GM23338 (cell line): ENCODE results near the gene INPPL1. TPM values are rescaled to one million over a fixed set of nuclear protein-coding genes. Genes with fewer than 3 reads are reported as not detected.

Experiments
- ATAC-seq: fragments of 200-7000 bp; cut with Tn5 transposase; 3 replicates; pipeline ENCODE4 v1.9.1; 2020
- DNase-seq: peaks from one replicate; pipeline ENCODE4 v3.0.0-alpha.2; 2015; ENCODE audit warnings: low spot score
- H2AFZ ChIP-seq: fragments of 200-600 bp; sonication (generic); 2 replicates; pipeline ENCODE4 v1.8.0; 2016; ENCODE audit warnings: antibody characterized with exemption, mild to moderate bottlenecking, moderate library complexity
- H3F3A ChIP-seq: fragments of 200-600 bp; sonication (generic); replicated peaks from 2 replicates; pipeline ENCODE4 v1.8.0; 2017; ENCODE audit warnings: antibody characterized with exemption, mixed run types, low read depth
- H3K27ac ChIP-seq: fragments of 200-600 bp; sonication (generic); 2 replicates; pipeline ENCODE4 v1.6.1; 2016; ENCODE audit warnings: low read depth
- H3K27me3 ChIP-seq: fragments of 200-600 bp; sonication (generic); 2 replicates; pipeline ENCODE4 v1.8.0; 2016; ENCODE audit warnings: mild to moderate bottlenecking, mixed run types, moderate library complexity; ENCODE audit not compliant: insufficient read depth
- H3K36me3 ChIP-seq: fragments of 200-600 bp; sonication (generic); 2 replicates; pipeline ENCODE4 v1.8.0; 2016; ENCODE audit warnings: mild to moderate bottlenecking; ENCODE audit not compliant: insufficient read depth
- H3K4me1 ChIP-seq: fragments of 200-600 bp; sonication (generic); 2 replicates; pipeline ENCODE4 v1.8.0; 2016; ENCODE audit warnings: mild to moderate bottlenecking, moderate library complexity; ENCODE audit not compliant: insufficient read depth
- H3K4me2 ChIP-seq: fragments of 200-600 bp; sonication (generic); 2 replicates; pipeline ENCODE4 v1.7.1; 2017; ENCODE audit warnings: mixed run types
- H3K4me3 ChIP-seq: fragments of 200-600 bp; sonication (generic); 2 replicates; pipeline ENCODE4 v1.6.1; 2016; ENCODE audit warnings: mixed run types
- H3K79me2 ChIP-seq: fragments of 200-600 bp; sonication (generic); replicated peaks from 2 replicates; pipeline ENCODE4 v1.8.0; 2017; ENCODE audit warnings: mild to moderate bottlenecking; ENCODE audit not compliant: insufficient read depth
- H3K9me2 ChIP-seq: fragments of 200-600 bp; sonication (generic); 2 replicates; pipeline ENCODE4 v1.8.0; 2017; ENCODE audit not compliant: insufficient read depth
- H4K20me1 ChIP-seq: fragments of 200-600 bp; sonication (generic); replicated peaks from 2 replicates; pipeline ENCODE4 v1.8.0; 2017; ENCODE audit warnings: mild to moderate bottlenecking; ENCODE audit not compliant: insufficient read depth
- H3K27ac Mint-ChIP-seq: 2 replicates; pipeline ENCODE4 v1.8.0; 2020; ENCODE audit warnings: inconsistent platforms, mild to moderate bottlenecking, moderate library complexity, mixed read lengths
- H3K27me3 Mint-ChIP-seq: 3 replicates; pipeline ENCODE4 v1.8.0; 2022; ENCODE audit warnings: low read depth, mild to moderate bottlenecking, moderate library complexity, mixed read lengths, inconsistent platforms; ENCODE audit not compliant: insufficient read depth, poor library complexity
- H3K36me3 Mint-ChIP-seq: 3 replicates; pipeline ENCODE4 v1.8.0; 2021; ENCODE audit warnings: low read depth, mild to moderate bottlenecking, inconsistent platforms, moderate library complexity, mixed read lengths
- H3K4me1 Mint-ChIP-seq: 3 replicates; pipeline ENCODE4 v1.8.0; 2020; ENCODE audit warnings: mild to moderate bottlenecking, inconsistent platforms, mixed read lengths
- H3K4me3 Mint-ChIP-seq: 3 replicates; pipeline ENCODE4 v1.8.0; 2021; ENCODE audit warnings: moderate library complexity, mild to moderate bottlenecking, inconsistent platforms, mixed read lengths
- H3K9me3 Mint-ChIP-seq: 3 replicates; pipeline ENCODE4 v1.8.0; 2020; ENCODE audit warnings: moderate library complexity, mild to moderate bottlenecking, inconsistent platforms, mixed read lengths
- ETS1 ChIP-seq: IDR thresholded peaks from 2 replicates; pipeline ENCODE4 v1.6.1; 2016; ENCODE audit warnings: antibody characterized with exemption
- EZH2 ChIP-seq: fragments of 200-600 bp; sonication (generic); IDR thresholded peaks from one replicate; pipeline ENCODE4 v1.8.0; 2017; ENCODE audit warnings: antibody characterized with exemption, mild to moderate bottlenecking, low read depth; ENCODE audit not compliant: unreplicated experiment
- EZH2phosphoT487 ChIP-seq: fragments of 200-600 bp; sonication (generic); IDR thresholded peaks from one replicate; pipeline ENCODE4 v1.8.1; 2018; ENCODE audit warnings: antibody characterized with exemption; ENCODE audit not compliant: unreplicated experiment
- NANOG ChIP-seq: IDR thresholded peaks from 2 replicates; pipeline ENCODE4 v1.6.1; 2016; ENCODE audit warnings: antibody characterized with exemption, borderline replicate concordance
- POLR2AphosphoS5 ChIP-seq: IDR thresholded peaks from 2 replicates; pipeline ENCODE4 v1.6.1; 2016; ENCODE audit warnings: antibody characterized with exemption, low read depth
- STAT1 ChIP-seq: IDR thresholded peaks from one replicate; pipeline ENCODE4 v1.6.1; 2016; ENCODE audit warnings: antibody characterized with exemption; ENCODE audit not compliant: unreplicated experiment
- ZNF114 ChIP-seq: fragments of 250-450 bp; sonication (Bioruptor Pico); IDR thresholded peaks from 2 replicates; pipeline ENCODE4 v1.5.0; 2020; ENCODE audit warnings: mild to moderate bottlenecking, moderate library complexity
- ZNF462 ChIP-seq: fragments of 250-450 bp; sonication (Bioruptor Pico); IDR thresholded peaks from 2 replicates; pipeline ENCODE4 v1.5.0; 2020; ENCODE audit warnings: mild to moderate bottlenecking, moderate library complexity
- polyA plus RNA-seq: library from polyadenylated mRNA; unstranded; fragments of >200 nt; fragmentation: Nextera tagmentation; extraction: Ambion mirVana; gene quantifications from 2 replicates; pipeline ENCODE4 v1.2.1, GENCODE V29; 2016
- total RNA-seq: library from RNA; depleted of rRNA; stranded (reverse); fragments of >200 nt; shearing (Covaris generic); gene quantifications from 2 replicates; pipeline ENCODE4 v1.2.3, GENCODE V29; 2014
- TF ChIP-seq, protein P1 (sequence below): IDR thresholded peaks from one replicate; pipeline ENCODE4 v1.6.1; 2018; ENCODE audit warnings: antibody characterized with exemption; ENCODE audit not compliant: unreplicated experiment

INPPL1 gene
- total and polyA plus RNA-seq, 2 experiments from 2014 or later: 21.5 to 54.7 TPM

DNA sequence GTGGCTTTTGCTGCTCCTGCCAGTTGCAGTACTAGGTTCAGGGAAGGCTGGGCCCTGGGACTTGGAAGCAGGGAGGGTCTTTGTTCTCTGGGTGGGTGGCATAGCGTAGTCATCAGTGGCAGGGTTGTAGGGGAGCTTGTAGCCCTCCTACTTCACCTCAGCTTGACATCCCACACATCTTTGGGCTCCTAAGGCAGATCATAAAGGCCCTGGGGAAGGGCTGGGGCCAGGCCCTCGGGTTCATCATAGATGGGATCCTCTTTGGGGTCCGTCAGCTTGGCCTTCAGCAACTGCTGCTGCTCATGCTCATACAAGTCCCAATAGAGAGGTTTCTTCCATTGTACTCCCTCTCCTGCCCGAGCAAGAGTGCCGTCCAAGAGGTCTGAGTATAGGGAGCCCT lies 25.4 kb downstream of the INPPL1 start (continued):
- TF ChIP-seq ZNF114 (CRISPR knock-in tag) (no peak), POLR2AphosphoS5 (no peak), EZH2 (no peak), NANOG (no peak), STAT1 (no peak), EZH2phosphoT487 (no peak)
- TF ChIP-seq, protein P1, sequence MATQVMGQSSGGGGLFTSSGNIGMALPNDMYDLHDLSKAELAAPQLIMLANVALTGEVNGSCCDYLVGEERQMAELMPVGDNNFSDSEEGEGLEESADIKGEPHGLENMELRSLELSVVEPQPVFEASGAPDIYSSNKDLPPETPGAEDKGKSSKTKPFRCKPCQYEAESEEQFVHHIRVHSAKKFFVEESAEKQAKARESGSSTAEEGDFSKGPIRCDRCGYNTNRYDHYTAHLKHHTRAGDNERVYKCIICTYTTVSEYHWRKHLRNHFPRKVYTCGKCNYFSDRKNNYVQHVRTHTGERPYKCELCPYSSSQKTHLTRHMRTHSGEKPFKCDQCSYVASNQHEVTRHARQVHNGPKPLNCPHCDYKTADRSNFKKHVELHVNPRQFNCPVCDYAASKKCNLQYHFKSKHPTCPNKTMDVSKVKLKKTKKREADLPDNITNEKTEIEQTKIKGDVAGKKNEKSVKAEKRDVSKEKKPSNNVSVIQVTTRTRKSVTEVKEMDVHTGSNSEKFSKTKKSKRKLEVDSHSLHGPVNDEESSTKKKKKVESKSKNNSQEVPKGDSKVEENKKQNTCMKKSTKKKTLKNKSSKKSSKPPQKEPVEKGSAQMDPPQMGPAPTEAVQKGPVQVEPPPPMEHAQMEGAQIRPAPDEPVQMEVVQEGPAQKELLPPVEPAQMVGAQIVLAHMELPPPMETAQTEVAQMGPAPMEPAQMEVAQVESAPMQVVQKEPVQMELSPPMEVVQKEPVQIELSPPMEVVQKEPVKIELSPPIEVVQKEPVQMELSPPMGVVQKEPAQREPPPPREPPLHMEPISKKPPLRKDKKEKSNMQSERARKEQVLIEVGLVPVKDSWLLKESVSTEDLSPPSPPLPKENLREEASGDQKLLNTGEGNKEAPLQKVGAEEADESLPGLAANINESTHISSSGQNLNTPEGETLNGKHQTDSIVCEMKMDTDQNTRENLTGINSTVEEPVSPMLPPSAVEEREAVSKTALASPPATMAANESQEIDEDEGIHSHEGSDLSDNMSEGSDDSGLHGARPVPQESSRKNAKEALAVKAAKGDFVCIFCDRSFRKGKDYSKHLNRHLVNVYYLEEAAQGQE: no peak

DNA sequence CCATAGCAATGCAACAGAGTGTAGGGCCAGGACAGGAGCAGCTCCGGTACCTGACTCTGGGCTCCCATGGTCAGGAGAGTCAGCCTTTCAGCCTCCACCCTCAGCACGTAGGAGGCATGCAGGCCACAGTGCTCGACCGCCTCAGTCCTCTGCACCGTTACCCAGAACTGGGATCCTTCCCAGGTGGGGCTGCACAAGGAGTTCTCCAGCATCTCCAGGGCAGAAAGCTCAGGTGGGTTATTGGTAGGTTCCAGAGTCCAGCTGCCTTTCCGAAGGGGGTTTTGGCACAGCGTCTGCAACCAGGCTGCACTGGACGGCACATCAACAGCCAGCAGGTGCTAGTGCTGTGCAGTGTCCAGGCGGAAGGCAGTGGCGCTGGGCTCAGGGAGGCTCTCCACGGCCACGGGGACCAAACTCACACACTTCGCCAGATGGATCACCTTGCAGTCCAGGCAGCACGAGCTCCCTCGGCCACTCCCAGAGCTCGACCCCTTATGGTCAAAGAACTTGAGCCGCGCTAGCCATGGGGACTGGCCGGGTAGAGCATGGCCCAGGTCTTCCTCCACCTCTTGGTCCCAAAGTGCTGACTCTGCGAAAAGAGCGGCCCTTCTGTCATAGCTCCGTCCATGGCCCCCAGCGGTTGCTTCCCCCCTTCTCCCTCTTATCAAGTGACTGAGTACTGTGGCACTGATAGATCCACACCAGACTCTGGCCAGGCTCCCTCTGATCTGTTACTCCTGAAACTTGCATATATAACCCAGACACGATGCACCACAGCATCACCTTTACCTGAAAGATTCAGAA lies 26.3 kb downstream of the INPPL1 start:
- Histone ChIP-seq H3K4me2 (no peak overlapping the region), H3K27ac (no peak overlapping the region), H3K27me3 (peaks cover 49% of the 10 kb centered on the region), H3K9me2 (no peaks in the 10 kb centered on the region), H3K4me1 (no peaks in the 10 kb centered on the region), H3K79me2 (no peaks in the 10 kb centered on the region), H2AFZ (0 out of 2 replicates have a peak overlapping the region, but pooled peaks have one; percentile 38), H3F3A (no peaks in the 10 kb centered on the region), H4K20me1 (no peaks in the 10 kb centered on the region; the same call in 1 of the 2 replicates), H3K4me3 (no peak overlapping the region), H3K36me3 (no peaks in the 10 kb centered on the region)
- TF ChIP-seq ZNF462 (CRISPR knock-in tag) (no peak), ETS1 (no peak)
- ATAC-seq (no peak), DNase-seq (no peak)
- H3K27me3 Mint-ChIP-seq: peaks cover 1% of the 10 kb centered on the region
- H3K27ac Mint-ChIP-seq: no peak overlapping the region
- 0 out of 3 replicates have a peak, but pooled peaks cover 6% of the 10 kb centered on the region for H3K36me3 Mint-ChIP-seq
- peaks cover 4% of the 10 kb centered on the region; the same call in 2 of the 3 replicates for H3K4me1 Mint-ChIP-seq
- no peak overlapping the region for H3K4me3 Mint-ChIP-seq
- peaks cover 13% of the 10 kb centered on the region for H3K9me3 Mint-ChIP-seq
